Tibial nerve (tissue), 4 donors: Measurements from ENCODE around the gene INPP4A. TPM values are rescaled to one million over a fixed set of nuclear protein-coding genes. Genes with fewer than 3 reads are reported as not detected.

Experiments
- DNase-seq, 2 donors: peaks; one replicate each; pipeline ENCODE4 v3.0.0-alpha.2; 2019; ENCODE audit warnings: low spot score in 2 of 2
- H3K27ac ChIP-seq, 4 donors: fragments of 200-600 bp; sonication (generic) in 3 of 4; one replicate each; pipeline ENCODE4 v1.5.1; 2017 to 2019; ENCODE audit warnings: mild to moderate bottlenecking in 1 of 4
- H3K27me3 ChIP-seq, 2 donors: fragments of 200-600 bp; sonication (generic) in 1 of 2; one replicate each; pipeline versions ENCODE4 v1.5.1 to v1.6.0; 2017 to 2019
- H3K36me3 ChIP-seq, 3 donors: fragments of 200-600 bp; sonication (generic); one replicate each; pipeline ENCODE4 v1.5.1; 2018 to 2019
- H3K4me1 ChIP-seq, 4 donors: fragments of 200-600 bp; sonication (generic) in 3 of 4; one replicate each; pipeline ENCODE4 v1.5.1; 2017 to 2019
- H3K4me3 ChIP-seq, 4 donors: fragments of 200-600 bp; sonication (generic) in 3 of 4; one replicate each; pipeline ENCODE4 v1.5.1; 2017 to 2019; ENCODE audit warnings: mild to moderate bottlenecking in 1 of 4, moderate library complexity in 1 of 4
- H3K9me3 ChIP-seq, 4 donors: fragments of 200-600 bp; sonication (generic) in 3 of 4; one replicate each; pipeline ENCODE4 v1.5.1; 2017 to 2019
- CTCF ChIP-seq, 5 experiments: fragments of 200-600 bp in 3 of 5; fragments of 450-650 bp in 2 of 5; sonication (generic) in 3 of 5; IDR thresholded peaks; one replicate each; pipeline ENCODE4 v1.5.1; 2016 to 2019; ENCODE audit warnings: antibody characterized with exemption in 5 of 5, mild to moderate bottlenecking in 3 of 5, moderate library complexity in 2 of 5
- EP300 ChIP-seq, 2 donors: sonication (generic); formaldehyde crosslinking; IDR thresholded peaks; one replicate each; pipeline ENCODE4 v1.6.1; 2017; ENCODE audit warnings: antibody characterized with exemption in 2 of 2, mild to moderate bottlenecking in 1 of 2
- POLR2A ChIP-seq, 2 donors: fragments of 450-650 bp; IDR thresholded peaks; one replicate each; pipeline ENCODE4 v1.6.1; 2017; ENCODE audit warnings: antibody characterized with exemption in 2 of 2, mild to moderate bottlenecking in 2 of 2, moderate library complexity in 2 of 2
- WGBS, 2 donors: methylation state at CpG; one replicate each; pipeline ENCODE4 v1.1.5; 2018; 5-methylcytosine and 5-hydroxymethylcytosine counted together
- total RNA-seq, 4 donors: library from RNA; depleted of rRNA; stranded (reverse); fragments of >200 nt; gene quantifications; one replicate each; pipeline ENCODE4 v1.1.0, GENCODE V29; 2016

INPP4A gene
- total RNA-seq, 4 donors from 2014 or later, result 23.7 to 45.0 (median 30.9) TPM

- H3K4me3 ChIP-seq, result no peak overlapping the region
- H3K36me3 ChIP-seq, result peaks cover 0 to 73% (median 8%) of the 10 kb centered on the region in 3 donors
- no peaks in the 10 kb centered on the region for H3K27me3 ChIP-seq
- no peaks in the 10 kb centered on the region for H3K4me1 ChIP-seq
- TF ChIP-seq POLR2A (IDR thresholded peaks at IDR 0.05), result no peak
- TF ChIP-seq EP300 (IDR thresholded peaks at IDR 0.05), result no peak
- TF ChIP-seq CTCF (IDR thresholded peaks at IDR 0.05), result no peak
- WGBS, 2 donors, result 94% methylated on average over 6 of the region's 6 CpGs
- DNase-seq, result no peak
- no peak overlapping the region for H3K27ac ChIP-seq
- no peaks in the 10 kb centered on the region for H3K9me3 ChIP-seq
These were observed 99.2 kb downstream of the INPP4A start for GRCh38 chr2:98543842-98544241.

- no peak overlapping the region for H3K4me3 ChIP-seq
- peaks cover 0 to 67% (median 4%) of the 10 kb centered on the region in 3 donors for H3K36me3 ChIP-seq
- no peak for DNase-seq
- no peaks in the 10 kb centered on the region for H3K27me3 ChIP-seq
- H3K27ac ChIP-seq, result no peak overlapping the region
- WGBS, 2 donors, result 95 to 96% methylated on average over 7 of the region's 7 CpGs
- TF ChIP-seq CTCF (IDR thresholded peaks at IDR 0.05) (no peak), POLR2A (IDR thresholded peaks at IDR 0.05) (no peak), EP300 (IDR thresholded peaks at IDR 0.05) (no peak)
- H3K9me3 ChIP-seq, result no peaks in the 10 kb centered on the region
- H3K4me1 ChIP-seq, result no peaks in the 10 kb centered on the region
These were observed 100.9 kb downstream of the INPP4A start for GRCh38 chr2:98545591-98545990.

DNA sequence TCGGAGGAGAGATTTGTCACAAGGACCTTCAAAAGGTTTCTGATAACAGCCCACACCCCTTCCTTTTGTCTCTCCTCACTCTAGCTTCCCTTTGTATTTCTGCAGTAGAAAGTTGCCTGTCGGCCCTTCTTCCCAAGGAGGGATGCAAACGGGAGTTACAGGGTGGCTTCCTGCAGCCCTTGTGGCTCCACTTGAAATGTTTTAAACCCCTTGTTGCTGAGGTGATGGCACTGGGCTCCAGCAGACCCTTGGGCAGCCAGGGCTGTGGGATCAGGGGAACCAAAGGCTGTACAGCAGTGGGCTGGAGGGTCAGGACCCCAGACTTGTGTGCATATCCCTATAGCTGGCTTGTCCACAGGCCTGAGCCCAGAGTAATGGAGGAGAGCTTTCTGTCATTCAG lies 101.5 kb downstream of the INPP4A start:
- H3K27ac ChIP-seq, result no peak overlapping the region
- TF ChIP-seq EP300 (IDR thresholded peaks at IDR 0.05), result no peak
- no peak for TF ChIP-seq CTCF (IDR thresholded peaks at IDR 0.05)
- no peak for TF ChIP-seq POLR2A (IDR thresholded peaks at IDR 0.05)
- no peak for DNase-seq
- H3K36me3 ChIP-seq, result peaks cover 0 to 65% (median 4%) of the 10 kb centered on the region in 3 donors
- H3K4me3 ChIP-seq, result no peak overlapping the region
- no peaks in the 10 kb centered on the region for H3K4me1 ChIP-seq
- 91 to 92% methylated on average over 3 of the region's 3 CpGs for WGBS, 2 donors
- no peaks in the 10 kb centered on the region for H3K9me3 ChIP-seq
- H3K27me3 ChIP-seq, result no peaks in the 10 kb centered on the region

- no peaks in the 10 kb centered on the region for H3K27me3 ChIP-seq
- TF ChIP-seq POLR2A (IDR thresholded peaks at IDR 0.05) (no peak), EP300 (IDR thresholded peaks at IDR 0.05) (no peak)
- no peaks in the 10 kb centered on the region for H3K4me1 ChIP-seq
- no peak overlapping the region for H3K4me3 ChIP-seq
- peaks cover 0 to 73% (median 0%) of the 10 kb centered on the region in 3 donors for H3K36me3 ChIP-seq
- no peak overlapping the region for H3K27ac ChIP-seq
- WGBS, 2 donors, result 81 to 93% methylated on average over 2 of the region's 2 CpGs
- no peak for DNase-seq
- H3K9me3 ChIP-seq, result no peaks in the 10 kb centered on the region
These were observed 102.6 kb downstream of the INPP4A start for GRCh38 chr2:98547092-98547790.

- H3K4me1 ChIP-seq, result no peaks in the 10 kb centered on the region
- DNase-seq, result no peak
- peaks cover 0 to 76% (median 0%) of the 10 kb centered on the region in 3 donors for H3K36me3 ChIP-seq
- H3K27me3 ChIP-seq, result no peaks in the 10 kb centered on the region
- no peak for TF ChIP-seq EP300 (IDR thresholded peaks at IDR 0.05)
- TF ChIP-seq POLR2A (IDR thresholded peaks at IDR 0.05), result no peak
- TF ChIP-seq CTCF (IDR thresholded peaks at IDR 0.05), result no peak
- no peak overlapping the region for H3K27ac ChIP-seq
- WGBS, 2 donors, result 81 to 94% methylated on average over 6 of the region's 6 CpGs
- no peaks in the 10 kb centered on the region for H3K9me3 ChIP-seq
- H3K4me3 ChIP-seq, result no peak overlapping the region
These were observed 104.5 kb downstream of the INPP4A start for GRCh38 chr2:98548920-98549818.
